Skeletal muscle tissue (tissue), 4 donors: Measurements from ENCODE around the gene ZGLP1. TPM values are rescaled to one million over a fixed set of nuclear protein-coding genes. Genes with fewer than 3 reads are reported as not detected.

Source experiments
- H3K27ac ChIP-seq: one replicate; pipeline ENCODE4 v1.7.0; 2013; ENCODE audit warnings: mild to moderate bottlenecking, low read depth, low read length, inconsistent platforms
- H3K27me3 ChIP-seq, 3 donors: one replicate each; pipeline ENCODE4 v1.7.0; 2013; ENCODE audit warnings: low read length in 3 of 3; ENCODE audit not compliant: control insufficient read depth in 3 of 3, insufficient read depth in 3 of 3
- H3K36me3 ChIP-seq, 3 donors: one replicate each; pipeline ENCODE4 v1.7.0; 2013; ENCODE audit warnings: low read length in 3 of 3; ENCODE audit not compliant: control insufficient read depth in 3 of 3, insufficient read depth in 3 of 3
- H3K4me1 ChIP-seq, 3 donors: one replicate each; pipeline ENCODE4 v1.7.0; 2013; ENCODE audit warnings: low read length in 3 of 3, mild to moderate bottlenecking in 3 of 3; ENCODE audit not compliant: control insufficient read depth in 3 of 3, insufficient read depth in 3 of 3
- H3K4me3 ChIP-seq, 3 donors: one replicate each; pipeline ENCODE4 v1.7.0; 2013; ENCODE audit warnings: low read length in 3 of 3
- H3K9ac ChIP-seq, 3 donors: one replicate each; pipeline ENCODE4 v1.7.0; 2013; ENCODE audit warnings: low read length in 3 of 3, mild to moderate bottlenecking in 3 of 3, moderate library complexity in 2 of 3, low read depth in 1 of 3
- H3K9me3 ChIP-seq, 3 donors: one replicate each; pipeline ENCODE4 v1.7.0; 2013; ENCODE audit warnings: low read length in 3 of 3; ENCODE audit not compliant: control insufficient read depth in 3 of 3
- total RNA-seq: library from RNA; depleted of rRNA; stranded (reverse); fragments of >200 nt; gene quantifications from one replicate; pipeline ENCODE4 v1.2.3, GENCODE V29; 2014
- donor health status: Osteomylitis.

The ZGLP1 gene
- total RNA-seq, 1 donor from 2014 or later = 1.0 TPM

DNA sequence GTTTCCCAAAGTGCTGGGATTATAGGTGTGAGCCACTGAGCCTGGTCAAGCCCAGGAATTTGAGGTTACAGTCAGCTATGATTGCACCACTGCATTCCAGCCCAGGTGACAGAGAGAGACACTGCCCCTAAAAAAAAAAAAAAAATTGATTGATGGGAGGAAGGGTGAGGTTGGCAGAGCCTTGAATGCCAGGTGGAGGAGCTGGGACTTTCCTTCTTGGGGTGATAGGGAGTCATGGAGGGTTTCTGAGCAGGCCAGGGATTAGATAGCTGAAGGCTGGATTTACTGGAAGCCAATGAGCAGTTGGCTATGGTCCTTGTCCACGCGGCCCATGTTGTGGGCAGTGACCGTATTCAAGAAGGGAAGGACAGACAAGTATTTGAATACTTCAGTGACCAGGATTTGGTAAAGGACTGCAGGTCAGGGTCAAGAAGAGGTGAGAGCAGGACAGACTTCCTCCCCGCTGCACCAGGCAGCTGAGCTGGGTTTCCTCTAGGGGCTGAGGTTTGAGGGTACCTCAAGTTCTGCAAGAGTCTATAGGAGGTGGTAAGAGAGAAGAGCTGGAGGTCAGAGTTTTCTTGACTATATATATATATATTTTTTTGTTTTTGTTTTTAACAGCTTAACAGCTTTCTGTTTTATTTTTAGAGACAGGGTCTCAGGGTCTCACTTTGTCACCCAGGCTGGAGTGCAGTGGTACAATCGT lies 29.7 kb downstream of the ZGLP1 start:
- H3K4me1 ChIP-seq = no peaks in the 10 kb centered on the region
- H3K9ac ChIP-seq = no peak overlapping the region
- peaks cover 5 to 26% (median 14%) of the 10 kb centered on the region in 3 donors for H3K36me3 ChIP-seq
- H3K27ac ChIP-seq = no peak overlapping the region
- H3K4me3 ChIP-seq = no peak overlapping the region
- H3K27me3 ChIP-seq = no peaks in the 10 kb centered on the region
- no peaks in the 10 kb centered on the region for H3K9me3 ChIP-seq

DNA sequence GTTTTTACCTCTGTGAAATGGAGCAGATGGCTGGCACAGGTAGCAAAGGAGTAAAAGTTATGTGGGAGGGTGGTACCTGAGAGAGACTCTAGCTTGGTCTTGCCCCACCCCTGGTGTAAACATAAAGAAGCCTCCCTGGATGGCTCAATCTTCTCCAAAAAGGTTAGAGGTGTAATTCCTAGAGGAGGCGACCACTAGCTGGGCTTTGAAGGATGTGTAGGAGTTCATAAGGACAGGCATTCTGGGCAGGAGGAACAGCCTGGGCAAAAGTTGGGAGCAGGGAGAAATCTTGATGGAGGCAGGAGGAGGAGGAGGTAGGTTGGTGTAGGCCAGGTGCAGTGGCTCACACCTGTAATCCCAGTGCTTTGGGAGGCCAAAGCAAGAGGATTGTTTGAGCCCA lies 30.7 kb downstream of the ZGLP1 start:
- Histone ChIP-seq H3K27me3 (no peaks in the 10 kb centered on the region), H3K9ac (no peak overlapping the region)

GRCh38 chr19:10277795-10278589 lies 31.6 kb downstream of the ZGLP1 start:
- Histone ChIP-seq H3K4me3 (no peak overlapping the region), H3K9ac (no peak overlapping the region), H3K9me3 (no peaks in the 10 kb centered on the region), H3K36me3 (peaks cover 2 to 16% (median 8%) of the 10 kb centered on the region in 3 donors), H3K27ac (no peak overlapping the region), H3K27me3 (no peaks in the 10 kb centered on the region), H3K4me1 (no peaks in the 10 kb centered on the region)

More for the DNA sequence above, 30.7 kb downstream of the ZGLP1 start:
- Histone ChIP-seq H3K4me3 (no peak overlapping the region), H3K27ac (no peak overlapping the region), H3K36me3 (peaks cover 5 to 20% (median 8%) of the 10 kb centered on the region in 3 donors), H3K9me3 (no peaks in the 10 kb centered on the region), H3K4me1 (no peaks in the 10 kb centered on the region)

DNA sequence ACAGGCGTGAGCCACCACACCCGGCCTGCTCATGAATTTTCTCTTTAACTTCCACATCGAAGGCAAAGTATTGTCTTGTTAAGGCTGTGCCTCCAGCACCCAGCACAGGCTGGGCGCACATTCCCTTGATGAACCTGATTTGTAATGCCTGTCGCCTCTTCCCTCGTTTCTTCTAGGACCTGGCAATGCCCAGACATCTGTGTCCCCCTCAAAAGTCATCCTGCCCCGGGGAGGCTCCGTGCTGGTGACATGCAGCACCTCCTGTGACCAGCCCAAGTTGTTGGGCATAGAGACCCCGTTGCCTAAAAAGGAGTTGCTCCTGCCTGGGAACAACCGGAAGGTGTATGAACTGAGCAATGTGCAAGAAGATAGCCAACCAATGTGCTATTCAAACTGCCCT lies 35.0 kb downstream of the ZGLP1 start:
- Histone ChIP-seq H3K9ac (no peak overlapping the region), H3K27me3 (peaks cover 0 to 7% (median 7%) of the 10 kb centered on the region in 3 donors), H3K27ac (no peak overlapping the region), H3K4me1 (peaks cover 16 to 23% (median 18%) of the 10 kb centered on the region in 3 donors), H3K9me3 (no peaks in the 10 kb centered on the region), H3K4me3 (no peak overlapping the region), H3K36me3 (peaks cover 2 to 16% (median 8%) of the 10 kb centered on the region in 3 donors)

DNA sequence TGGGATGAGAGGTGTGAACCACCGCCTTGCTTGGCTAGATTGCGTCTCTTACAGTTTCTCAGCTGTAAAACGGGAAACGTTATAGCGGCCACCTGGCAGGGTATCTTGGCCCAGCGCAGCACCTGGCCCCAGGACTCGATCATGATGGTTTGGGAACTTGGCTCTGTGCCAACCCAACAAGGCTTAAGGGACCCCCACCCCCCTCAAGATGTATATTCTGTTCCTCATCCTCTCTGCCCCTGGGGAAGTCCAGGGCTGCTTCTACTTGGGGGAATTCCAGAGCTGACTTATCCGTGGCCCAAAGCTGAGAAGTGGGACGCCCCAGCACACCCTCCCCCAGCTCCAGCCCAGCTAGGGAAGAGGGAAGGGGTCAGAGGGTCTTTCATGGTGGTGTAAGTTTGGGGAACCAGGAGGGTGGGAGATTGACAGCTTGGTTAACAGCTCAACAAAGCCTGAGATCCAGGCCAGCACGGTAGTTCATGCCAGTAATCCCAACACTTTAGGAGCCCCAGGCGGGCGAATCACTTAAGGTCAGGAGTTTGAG lies 38.0 kb downstream of the ZGLP1 start:
- Histone ChIP-seq H3K4me3 (peak overlapping the region; percentile 67 to 76 (median 75)), H3K27ac (peak overlapping the region; percentile 91), H3K36me3 (peaks cover 0 to 9% (median 3%) of the 10 kb centered on the region in 3 donors), H3K9ac (peak overlapping the region; percentile 75 to 82 (median 77)), H3K9me3 (no peaks in the 10 kb centered on the region), H3K27me3 (peaks cover 0 to 14% (median 10%) of the 10 kb centered on the region in 3 donors), H3K4me1 (peaks cover 20 to 23% (median 23%) of the 10 kb centered on the region in 3 donors)

DNA sequence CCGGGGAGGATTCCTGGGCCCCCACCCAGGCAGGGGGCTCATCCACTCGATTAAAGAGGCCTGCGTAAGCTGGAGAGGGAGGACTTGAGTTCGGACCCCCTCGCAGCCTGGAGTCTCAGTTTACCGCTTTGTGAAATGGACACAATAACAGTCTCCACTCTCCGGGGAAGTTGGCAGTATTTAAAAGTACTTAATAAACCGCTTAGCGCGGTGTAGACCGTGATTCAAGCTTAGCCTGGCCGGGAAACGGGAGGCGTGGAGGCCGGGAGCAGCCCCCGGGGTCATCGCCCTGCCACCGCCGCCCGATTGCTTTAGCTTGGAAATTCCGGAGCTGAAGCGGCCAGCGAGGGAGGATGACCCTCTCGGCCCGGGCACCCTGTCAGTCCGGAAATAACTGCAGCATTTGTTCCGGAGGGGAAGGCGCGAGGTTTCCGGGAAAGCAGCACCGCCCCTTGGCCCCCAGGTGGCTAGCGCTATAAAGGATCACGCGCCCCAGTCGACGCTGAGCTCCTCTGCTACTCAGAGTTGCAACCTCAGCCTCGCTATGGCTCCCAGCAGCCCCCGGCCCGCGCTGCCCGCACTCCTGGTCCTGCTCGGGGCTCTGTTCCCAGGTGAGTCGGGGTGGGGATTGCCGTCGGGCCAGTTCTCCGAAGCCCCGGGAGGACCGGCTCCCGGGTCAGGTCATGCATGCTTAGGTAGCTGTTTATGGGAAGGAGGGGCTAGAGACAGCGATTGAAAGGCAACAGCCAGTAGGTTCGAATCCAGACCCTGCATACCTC lies 38.8 kb downstream of the ZGLP1 start, which contains the start of gene ICAM1:
Gene ICAM1, plus strand, starts transcription at position 505 of the 779 bp plus-strand sequence. Its CDS starts 40 bp downstream, at position 545.
- Histone ChIP-seq H3K9ac (peak within 1 kb of the TSS; percentile 75 to 82 (median 77)), H3K4me1 (peaks cover 20 to 23% (median 23%) of the 10 kb centered on the region in 3 donors), H3K36me3 (peaks cover 0 to 9% (median 3%) of the 10 kb centered on the region in 3 donors), H3K9me3 (no peaks in the 10 kb centered on the region), H3K4me3 (peak within 1 kb of the TSS; percentile 67 to 76 (median 75)), H3K27ac (peak within 1 kb of the TSS; percentile 91), H3K27me3 (peaks cover 0 to 14% (median 10%) of the 10 kb centered on the region in 3 donors)

DNA sequence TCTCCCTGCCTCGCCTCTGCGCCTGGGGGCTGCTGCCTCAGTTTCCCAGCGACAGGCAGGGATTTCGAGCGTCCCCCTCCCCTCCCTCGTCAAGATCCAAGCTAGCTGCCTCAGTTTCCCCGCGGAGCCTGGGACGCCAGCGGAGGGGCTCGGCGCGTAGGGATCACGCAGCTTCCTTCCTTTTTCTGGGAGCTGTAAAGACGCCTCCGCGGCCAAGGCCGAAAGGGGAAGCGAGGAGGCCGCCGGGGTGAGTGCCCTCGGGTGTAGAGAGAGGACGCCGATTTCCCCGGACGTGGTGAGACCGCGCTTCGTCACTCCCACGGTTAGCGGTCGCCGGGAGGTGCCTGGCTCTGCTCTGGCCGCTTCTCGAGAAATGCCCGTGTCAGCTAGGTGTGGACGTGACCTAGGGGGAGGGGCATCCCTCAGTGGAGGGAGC lies 39.4 kb downstream of the ZGLP1 start:
- Histone ChIP-seq H3K4me3 (peak overlapping the region; percentile 67 to 76 (median 75)), H3K27ac (peak overlapping the region; percentile 91), H3K27me3 (peaks cover 0 to 14% (median 10%) of the 10 kb centered on the region in 3 donors), H3K36me3 (peaks cover 0 to 8% (median 3%) of the 10 kb centered on the region in 3 donors), H3K4me1 (peaks cover 20 to 23% (median 23%) of the 10 kb centered on the region in 3 donors), H3K9me3 (no peaks in the 10 kb centered on the region), H3K9ac (peak overlapping the region; percentile 75 to 82 (median 77))

GRCh38 chr19:10269333-10270179 lies 40.1 kb downstream of the ZGLP1 start:
- H3K4me3 ChIP-seq = peak overlapping the region; percentile 67 to 76 (median 75)
- peaks cover 0 to 14% (median 10%) of the 10 kb centered on the region in 3 donors for H3K27me3 ChIP-seq
- peaks cover 0 to 1% (median under 1%) of the 10 kb centered on the region in 3 donors for H3K36me3 ChIP-seq
- H3K9me3 ChIP-seq = no peaks in the 10 kb centered on the region
- H3K27ac ChIP-seq = peak overlapping the region; percentile 91
- peaks cover 20 to 23% (median 23%) of the 10 kb centered on the region in 3 donors for H3K4me1 ChIP-seq
- peak overlapping the region; percentile 75 to 82 (median 77) for H3K9ac ChIP-seq
